ENCODE results near the gene RFC5. TPM values are rescaled to one million over a fixed set of nuclear protein-coding genes. Genes with fewer than 3 reads are reported as not detected.

The RFC5 gene
- total and polyA plus RNA-seq, 2 of the 4 experiments (the other 2 are of a cell fraction): 14.7 to 20.1 TPM

GRCh38 chr12:117986705-117987469, 29.6 kb upstream of the RFC5 start:
- no peaks in the 10 kb centered on the region for H4K20me1 ChIP-seq (ENCODE audit: insufficient read depth, low read length)
- no peaks in the 10 kb centered on the region for H3K9me3 ChIP-seq (ENCODE audit: control insufficient read depth, insufficient read depth, low read length)
- in situ Hi-C loops (cut with MboI; ENCODE audit: low sequenced_read_pairs) (no loop called here), dilution Hi-C loops (cut with HindIII; ENCODE audit: low sequenced_read_pairs, unreplicated experiment) (no loop called here), intact Hi-C loops (cut with micrococcal nuclease) (no loop called here)
- no peak overlapping the region for H2AK5ac ChIP-seq (ENCODE audit: low read depth, low read length)
- no peak overlapping the region for H2BK15ac ChIP-seq (ENCODE audit: low read depth, low read length)
- BruUV-seq (replicated peaks): no TSS peak
- H3K9me1 ChIP-seq (ENCODE audit: insufficient read depth, low read length): no peaks in the 10 kb centered on the region
- no peak overlapping the region for H2BK5ac ChIP-seq (ENCODE audit: low read depth, low read length, poor library complexity, severe bottlenecking)
- peak; percentile 17 for DNase-seq
- H3K27me3 ChIP-seq (ENCODE audit: control insufficient read depth, insufficient read depth, low read length): no peaks in the 10 kb centered on the region
- no peak overlapping the region for H3K27ac ChIP-seq (ENCODE audit: insufficient read depth, low read length)
- no peak overlapping the region for H3K56ac ChIP-seq (ENCODE audit: extremely low read depth, insufficient read depth, low read length)
- no peak overlapping the region for H2AFZ ChIP-seq (replicated peaks; ENCODE audit: low read length, poor library complexity)
- no peak overlapping the region for H3K14ac ChIP-seq (replicated peaks; ENCODE audit: low read depth, low read length)
- H3K36me3 ChIP-seq (ENCODE audit: control insufficient read depth, insufficient read depth, low read length): no peaks in the 10 kb centered on the region
- H4K5ac ChIP-seq (ENCODE audit: low read depth, low read length): no peak overlapping the region
- H4K91ac ChIP-seq (ENCODE audit: insufficient read depth, low read depth, low read length): no peak overlapping the region
- H2AK9ac ChIP-seq (replicated peaks; ENCODE audit: low read depth, low read length, poor library complexity): no peak overlapping the region
- no peaks in the 10 kb centered on the region for H3K4me1 ChIP-seq (ENCODE audit: control insufficient read depth, insufficient read depth, low read length)
- ChIA-PET CTCF (no interaction called here), POLR2A (ENCODE audit: unreplicated experiment) (interaction anchor here (0.6 kb wide), 2 partner anchors 9 to 27 kb away, joined by 4 to 7 read pairs; no protein-coding TSS in a partner anchor)
- no peak for TF ChIP-seq SMC3 (IDR thresholded peaks at IDR 0.05; ENCODE audit: low read depth, low read length)
- TF ChIP-seq RFX5 (IDR thresholded peaks at IDR 0.05; ENCODE audit: low read depth, low read length): no peak
- TF ChIP-seq RCOR1 (IDR thresholded peaks at IDR 0.05; ENCODE audit: insufficient replicate concordance, low read length): no peak
- TF ChIP-seq POLR2A (IDR thresholded peaks at IDR 0.05; ENCODE audit: low read depth, low read length): no peak
- TF ChIP-seq CTCF (conservative IDR thresholded peaks at IDR 0.05; ENCODE audit: low read depth, low read length): no peak
- no peak for TF ChIP-seq MXI1 (IDR thresholded peaks at IDR 0.05; ENCODE audit: borderline replicate concordance, low read depth, low read length)
- no peak for TF ChIP-seq MAZ (IDR thresholded peaks at IDR 0.05; ENCODE audit: borderline replicate concordance, low read depth, low read length)
- TF ChIP-seq MAFK (IDR thresholded peaks at IDR 0.05; ENCODE audit: low read depth, low read length): no peak
- TF ChIP-seq FOS (IDR thresholded peaks at IDR 0.05; ENCODE audit: low read depth, low read length): no peak
- TF ChIP-seq CEBPB (IDR thresholded peaks at IDR 0.05; ENCODE audit: low read depth, low read length): no peak
- TF ChIP-seq NFE2L2 (IDR thresholded peaks at IDR 0.05; ENCODE audit: low read depth, low read length): no peak
- WGBS, 2 experiments (ENCODE audit: extremely low coverage in 2 of 2, insufficient read length in 1 of 2): no CpG with 5 or more reads among the region's 4 CpGs
- H3K4me2 ChIP-seq (ENCODE audit: low read depth, low read length): no peak overlapping the region; the same call in 1 of the 2 replicates
- H3K18ac ChIP-seq (ENCODE audit: low read depth, low read length): no peak overlapping the region
- no peak overlapping the region for H3K4me3 ChIP-seq (ENCODE audit: insufficient read depth, low read depth, low read length)
- no peak overlapping the region for H3K4ac ChIP-seq (ENCODE audit: low read depth, low read length)
- H3K9ac ChIP-seq (ENCODE audit: low read depth, low read length): no peak overlapping the region
- H3K79me1 ChIP-seq (ENCODE audit: low read depth in 1 of 2, low read length in 2 of 2): no peaks in the 10 kb centered on the region
- H4K8ac ChIP-seq (ENCODE audit: low read depth in 2 of 2, low read length in 2 of 2): no peak overlapping the region
- ATAC-seq (ENCODE audit: low read depth): no peak
- H3K23ac ChIP-seq (ENCODE audit: low read depth, low read length): no peak overlapping the region
- H2BK120ac ChIP-seq (ENCODE audit: low read depth, low read length): no peak overlapping the region
- no peak overlapping the region for H2BK20ac ChIP-seq (ENCODE audit: low read depth, low read length)
